Cardiac fibroblast (primary cell): ENCODE data around the gene TVP23A.

Experiments
- DNase-seq, 2 donors: peaks; one replicate each; pipeline versions ENCODE4 v3.0.0 to v3.0.0-alpha.2; 2010; ENCODE audit warnings: low read depth in 2 of 2
- H3K4me3 ChIP-seq, 2 donors: replicated peaks in 1 of 2; 1 replicate in 1 of 2; 2 replicates in 1 of 2; pipeline ENCODE4 v1.5.1; 2011; ENCODE audit warnings: low read depth in 2 of 2, low read length in 2 of 2, mild to moderate bottlenecking in 2 of 2, moderate library complexity in 1 of 2
- CTCF ChIP-seq: IDR thresholded peaks from one replicate; pipeline ENCODE4 v1.5.1; 2011; ENCODE audit warnings: low read depth, mild to moderate bottlenecking, low read length, inconsistent platforms

TVP23A gene

GRCh38 chr16:10776280-10776679 is 42.3 kb downstream of the TVP23A start:
- DNase-seq, result no peak
- no peak for TF ChIP-seq CTCF
- no peak overlapping the region for H3K4me3 ChIP-seq

- H3K4me3 ChIP-seq, result no peak overlapping the region
- DNase-seq, result peak; percentile 8 to 36
- TF ChIP-seq CTCF, result no peak
Observed at GRCh38 chr16:10770907-10771306, 47.7 kb downstream of the TVP23A start.

GRCh38 chr16:10769381-10769780 is 49.2 kb downstream of the TVP23A start:
- TF ChIP-seq CTCF, result no peak
- DNase-seq, result no peak
- H3K4me3 ChIP-seq, result no peak overlapping the region

GRCh38 chr16:10767127-10767526 is 51.5 kb downstream of the TVP23A start:
- TF ChIP-seq CTCF, result no peak
- H3K4me3 ChIP-seq, result no peak overlapping the region
- no peak for DNase-seq

- no peak overlapping the region for H3K4me3 ChIP-seq
- TF ChIP-seq CTCF, result no peak
- no peak for DNase-seq
Observed at GRCh38 chr16:10765772-10766171, 52.8 kb downstream of the TVP23A start.

- TF ChIP-seq CTCF, result no peak
Observed at GRCh38 chr16:10763456-10763855, 55.1 kb downstream of the TVP23A start.

GRCh38 chr16:10762336-10763016 is 56.1 kb downstream of the TVP23A start:
- no peak for TF ChIP-seq CTCF
- no peak for DNase-seq
- no peak overlapping the region for H3K4me3 ChIP-seq

More at GRCh38 chr16:10763456-10763855, 55.1 kb downstream of the TVP23A start:
- no peak overlapping the region for H3K4me3 ChIP-seq
- no peak for DNase-seq
